ENCODE measurements around the gene MACF1. TPM values are rescaled to one million over a fixed set of nuclear protein-coding genes. Genes with fewer than 3 reads are reported as not detected.

Gene MACF1
- total and polyA plus RNA-seq, 4 donors = 23.3 to 216 (median 51.2) TPM

DNA sequence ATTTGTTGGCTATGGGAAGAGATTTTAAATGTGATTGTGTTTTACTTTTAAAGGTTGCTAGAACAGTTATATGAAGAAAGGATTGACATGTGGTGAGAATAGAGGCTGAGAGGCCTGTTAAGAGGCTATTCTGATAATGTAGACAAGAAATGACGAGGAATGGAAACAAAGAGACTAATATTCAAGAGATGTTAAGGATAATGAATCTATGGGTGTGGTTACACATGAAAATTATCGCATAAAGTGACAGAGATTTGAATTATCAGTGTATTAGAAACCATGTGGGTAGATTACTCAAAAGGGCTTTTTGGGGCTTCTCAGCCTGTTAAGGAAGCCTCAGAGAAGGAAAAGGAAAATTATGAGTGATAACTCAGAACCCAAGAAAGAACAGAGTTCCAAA is 120.4 kb downstream of the MACF1 start:
- TF ChIP-seq REST (IDR thresholded peaks at IDR 0.05) (no peak), YY1 (IDR thresholded peaks at IDR 0.05) (no peak)
- TF ChIP-seq, protein P1, sequence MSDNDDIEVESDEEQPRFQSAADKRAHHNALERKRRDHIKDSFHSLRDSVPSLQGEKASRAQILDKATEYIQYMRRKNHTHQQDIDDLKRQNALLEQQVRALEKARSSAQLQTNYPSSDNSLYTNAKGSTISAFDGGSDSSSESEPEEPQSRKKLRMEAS (IDR thresholded peaks at IDR 0.05) = no peak
- H3K9ac ChIP-seq (ENCODE audit: low read depth in 1 of 2, low read length in 2 of 2) = no peak overlapping the region
- H3K27ac ChIP-seq (ENCODE audit: low read depth in 1 of 2, low read length in 2 of 2) = no peak overlapping the region
- no peak overlapping the region for H3K4me3 ChIP-seq (ENCODE audit: low read depth in 1 of 3, low read length in 3 of 3)
- WGBS = 97% methylated on average over 2 of the region's 2 CpGs
- no peaks in the 10 kb centered on the region for H3K4me1 ChIP-seq (ENCODE audit: control insufficient read depth in 4 of 4, insufficient read depth in 4 of 4, low read length in 3 of 4)
- H3K36me3 ChIP-seq (ENCODE audit: control insufficient read depth in 4 of 4, insufficient read depth in 3 of 4, low read depth in 1 of 4, low read length in 3 of 4) = peaks cover 14 to 83% (median 72%) of the 10 kb centered on the region in 4 donors
- no peak for DNase-seq (ENCODE audit: low spot score)
- no peaks in the 10 kb centered on the region for H3K27me3 ChIP-seq (ENCODE audit: control insufficient read depth in 4 of 4, insufficient read depth in 4 of 4, low read length in 3 of 4)
- H3K9me3 ChIP-seq (ENCODE audit: control insufficient read depth in 4 of 4, low read length in 3 of 4) = no peaks in the 10 kb centered on the region

- H3K27me3 ChIP-seq (ENCODE audit: control insufficient read depth in 4 of 4, insufficient read depth in 4 of 4, low read length in 3 of 4) = no peaks in the 10 kb centered on the region
- peaks cover 0 to 2% (median 0%) of the 10 kb centered on the region in 4 donors for H3K4me1 ChIP-seq (ENCODE audit: control insufficient read depth in 4 of 4, insufficient read depth in 4 of 4, low read length in 3 of 4)
- no peak overlapping the region for H3K27ac ChIP-seq (ENCODE audit: low read depth in 1 of 2, low read length in 2 of 2)
- H3K36me3 ChIP-seq (ENCODE audit: control insufficient read depth in 4 of 4, insufficient read depth in 3 of 4, low read depth in 1 of 4, low read length in 3 of 4) = peaks cover 14 to 78% (median 66%) of the 10 kb centered on the region in 4 donors
- H3K9me3 ChIP-seq (ENCODE audit: control insufficient read depth in 4 of 4, low read length in 3 of 4) = no peaks in the 10 kb centered on the region
- H3K9ac ChIP-seq (ENCODE audit: low read depth in 1 of 2, low read length in 2 of 2) = no peak overlapping the region
- TF ChIP-seq SP1 (IDR thresholded peaks at IDR 0.05) = no peak
- H3K4me3 ChIP-seq (ENCODE audit: low read depth in 1 of 3, low read length in 3 of 3) = no peak overlapping the region
- no peak for DNase-seq (ENCODE audit: low spot score)
- WGBS = 99% methylated on average over 1 of the region's 1 CpG
These were observed 122.3 kb downstream of the MACF1 start for GRCh38 chr1:39326836-39327235.

DNA sequence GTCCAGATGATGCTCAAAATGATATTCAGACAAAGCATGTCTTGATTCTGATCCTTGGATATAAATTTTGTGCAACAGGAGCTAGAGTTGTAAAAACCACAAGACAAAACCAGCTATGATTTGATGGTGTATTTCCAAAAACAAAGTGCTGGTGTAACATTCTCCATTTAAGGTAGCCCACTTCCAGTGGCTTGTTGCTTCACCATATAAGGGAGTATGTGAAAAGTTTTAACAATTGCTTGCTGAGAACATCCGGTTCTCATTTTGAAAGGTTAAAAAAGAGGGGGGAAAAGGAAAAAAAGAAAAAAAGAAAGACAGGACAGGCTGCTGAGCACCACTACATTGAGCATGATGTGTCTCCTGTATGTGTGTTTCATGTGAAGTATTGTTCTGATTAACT is 123.6 kb downstream of the MACF1 start:
- H3K4me1 ChIP-seq (ENCODE audit: control insufficient read depth in 4 of 4, insufficient read depth in 4 of 4, low read length in 3 of 4) = peaks cover 0 to 7% (median 1%) of the 10 kb centered on the region in 4 donors
- no peak overlapping the region for H3K4me3 ChIP-seq (ENCODE audit: low read depth in 1 of 3, low read length in 3 of 3)
- no peak for DNase-seq (ENCODE audit: low spot score)
- H3K36me3 ChIP-seq (ENCODE audit: control insufficient read depth in 4 of 4, insufficient read depth in 3 of 4, low read depth in 1 of 4, low read length in 3 of 4) = peaks cover 5 to 75% (median 60%) of the 10 kb centered on the region in 4 donors
- 81% methylated on average over 1 of the region's 1 CpG for WGBS
- H3K9me3 ChIP-seq (ENCODE audit: control insufficient read depth in 4 of 4, low read length in 3 of 4) = no peaks in the 10 kb centered on the region
- H3K27ac ChIP-seq (ENCODE audit: low read depth in 1 of 2, low read length in 2 of 2) = no peak overlapping the region
- H3K9ac ChIP-seq (ENCODE audit: low read depth in 1 of 2, low read length in 2 of 2) = no peak overlapping the region
- no peaks in the 10 kb centered on the region for H3K27me3 ChIP-seq (ENCODE audit: control insufficient read depth in 4 of 4, insufficient read depth in 4 of 4, low read length in 3 of 4)
- TF ChIP-seq GABPA (IDR thresholded peaks at IDR 0.05 in 1 of 2, conservative IDR thresholded peaks at IDR 0.05 in 1 of 2) (no peak), SP1 (IDR thresholded peaks at IDR 0.05) (no peak), HNF4A (conservative IDR thresholded peaks at IDR 0.05) (no peak), NR2F2 (IDR thresholded peaks at IDR 0.05) (no peak), YY1 (IDR thresholded peaks at IDR 0.05) (no peak), CTCF (IDR thresholded peaks at IDR 0.05; ENCODE audit: low read depth, low read length, missing input control) (no peak), RAD21 (IDR thresholded peaks at IDR 0.05) (no peak), EGR1 (IDR thresholded peaks at IDR 0.05; ENCODE audit: low read depth in 2 of 2) (no peak), ZBTB33 (IDR thresholded peaks at IDR 0.05) (no peak), HNF4G (IDR thresholded peaks at IDR 0.05) (no peak), FOXA2 (IDR thresholded peaks at IDR 0.05) (no peak), JUND (IDR thresholded peaks at IDR 0.05) (no peak), RXRA (IDR thresholded peaks at IDR 0.05) (no peak), TAF1 (conservative IDR thresholded peaks at IDR 0.05) (no peak), FOXA1 (IDR thresholded peaks at IDR 0.05) (no peak)
- TF ChIP-seq, protein P2, sequence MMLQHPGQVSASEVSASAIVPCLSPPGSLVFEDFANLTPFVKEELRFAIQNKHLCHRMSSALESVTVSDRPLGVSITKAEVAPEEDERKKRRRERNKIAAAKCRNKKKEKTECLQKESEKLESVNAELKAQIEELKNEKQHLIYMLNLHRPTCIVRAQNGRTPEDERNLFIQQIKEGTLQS (IDR thresholded peaks at IDR 0.05) = no peak
- TF ChIP-seq, protein P1 (IDR thresholded peaks at IDR 0.05) = no peak
